ENCODE measurements around the gene ADGRL3.

ADGRL3 gene

GRCh38 chr4:61716426-61716825 lies 516.3 kb downstream of the ADGRL3 start:
- TF ChIP-seq CTCF (IDR thresholded peaks at IDR 0.05; ENCODE audit: low read depth, low read length): no peak
- no peak overlapping the region for H3K4me3 ChIP-seq (ENCODE audit: low read depth, low read length)

GRCh38 chr4:61723492-61723891 lies 523.4 kb downstream of the ADGRL3 start:
- no peak overlapping the region for H3K4me3 ChIP-seq (ENCODE audit: low read depth, low read length)

GRCh38 chr4:61727286-61727685 lies 527.2 kb downstream of the ADGRL3 start:
- TF ChIP-seq CTCF (IDR thresholded peaks at IDR 0.05; ENCODE audit: low read depth, low read length): no peak
- no peak overlapping the region for H3K4me3 ChIP-seq (ENCODE audit: low read depth, low read length)

More at GRCh38 chr4:61723492-61723891, 523.4 kb downstream of the ADGRL3 start:
- no peak for TF ChIP-seq CTCF (IDR thresholded peaks at IDR 0.05; ENCODE audit: low read depth, low read length)

GRCh38 chr4:61734409-61734808 lies 534.3 kb downstream of the ADGRL3 start:
- no peak for TF ChIP-seq CTCF (IDR thresholded peaks at IDR 0.05; ENCODE audit: low read depth, low read length)
- H3K4me3 ChIP-seq (ENCODE audit: low read depth, low read length): no peak overlapping the region

GRCh38 chr4:61739887-61740286 lies 539.8 kb downstream of the ADGRL3 start:
- H3K4me3 ChIP-seq (ENCODE audit: low read depth, low read length): no peak overlapping the region
- no peak for TF ChIP-seq CTCF (IDR thresholded peaks at IDR 0.05; ENCODE audit: low read depth, low read length)

- no peak overlapping the region for H3K4me3 ChIP-seq (ENCODE audit: low read depth, low read length)
- no peak for TF ChIP-seq CTCF (IDR thresholded peaks at IDR 0.05; ENCODE audit: low read depth, low read length)
Observed at GRCh38 chr4:61740886-61741285, 540.8 kb downstream of the ADGRL3 start.

GRCh38 chr4:61741327-61742096 lies 541.4 kb downstream of the ADGRL3 start:
- no peak overlapping the region for H3K4me3 ChIP-seq (ENCODE audit: low read depth, low read length)
- no peak for TF ChIP-seq CTCF (IDR thresholded peaks at IDR 0.05; ENCODE audit: low read depth, low read length)

Measured in WI38 (cell line).